GM23338 (cell line): ENCODE measurements around the gene VEZT. TPM values are rescaled to one million over a fixed set of nuclear protein-coding genes. Genes with fewer than 3 reads are reported as not detected.

Experiments
- ATAC-seq: fragments of 200-7000 bp; cut with Tn5 transposase; 3 replicates; pipeline ENCODE4 v1.9.1; 2020
- DNase-seq: peaks from one replicate; pipeline ENCODE4 v3.0.0-alpha.2; 2015; ENCODE audit warnings: low spot score
- H2AFZ ChIP-seq: fragments of 200-600 bp; sonication (generic); 2 replicates; pipeline ENCODE4 v1.8.0; 2016; ENCODE audit warnings: antibody characterized with exemption, mild to moderate bottlenecking, moderate library complexity
- H3F3A ChIP-seq: fragments of 200-600 bp; sonication (generic); replicated peaks from 2 replicates; pipeline ENCODE4 v1.8.0; 2017; ENCODE audit warnings: antibody characterized with exemption, mixed run types, low read depth
- H3K27ac ChIP-seq: fragments of 200-600 bp; sonication (generic); 2 replicates; pipeline ENCODE4 v1.6.1; 2016; ENCODE audit warnings: low read depth
- H3K27me3 ChIP-seq: fragments of 200-600 bp; sonication (generic); 2 replicates; pipeline ENCODE4 v1.8.0; 2016; ENCODE audit warnings: mild to moderate bottlenecking, mixed run types, moderate library complexity; ENCODE audit not compliant: insufficient read depth
- H3K36me3 ChIP-seq: fragments of 200-600 bp; sonication (generic); 2 replicates; pipeline ENCODE4 v1.8.0; 2016; ENCODE audit warnings: mild to moderate bottlenecking; ENCODE audit not compliant: insufficient read depth
- H3K4me1 ChIP-seq: fragments of 200-600 bp; sonication (generic); 2 replicates; pipeline ENCODE4 v1.8.0; 2016; ENCODE audit warnings: mild to moderate bottlenecking, moderate library complexity; ENCODE audit not compliant: insufficient read depth
- H3K4me2 ChIP-seq: fragments of 200-600 bp; sonication (generic); 2 replicates; pipeline ENCODE4 v1.7.1; 2017; ENCODE audit warnings: mixed run types
- H3K4me3 ChIP-seq: fragments of 200-600 bp; sonication (generic); 2 replicates; pipeline ENCODE4 v1.6.1; 2016; ENCODE audit warnings: mixed run types
- H3K79me2 ChIP-seq: fragments of 200-600 bp; sonication (generic); replicated peaks from 2 replicates; pipeline ENCODE4 v1.8.0; 2017; ENCODE audit warnings: mild to moderate bottlenecking; ENCODE audit not compliant: insufficient read depth
- H3K9me2 ChIP-seq: fragments of 200-600 bp; sonication (generic); 2 replicates; pipeline ENCODE4 v1.8.0; 2017; ENCODE audit not compliant: insufficient read depth
- H4K20me1 ChIP-seq: fragments of 200-600 bp; sonication (generic); replicated peaks from 2 replicates; pipeline ENCODE4 v1.8.0; 2017; ENCODE audit warnings: mild to moderate bottlenecking; ENCODE audit not compliant: insufficient read depth
- H3K27ac Mint-ChIP-seq: 2 replicates; pipeline ENCODE4 v1.8.0; 2020; ENCODE audit warnings: inconsistent platforms, mild to moderate bottlenecking, moderate library complexity, mixed read lengths
- H3K27me3 Mint-ChIP-seq: 3 replicates; pipeline ENCODE4 v1.8.0; 2022; ENCODE audit warnings: low read depth, mild to moderate bottlenecking, moderate library complexity, mixed read lengths, inconsistent platforms; ENCODE audit not compliant: insufficient read depth, poor library complexity
- H3K36me3 Mint-ChIP-seq: 3 replicates; pipeline ENCODE4 v1.8.0; 2021; ENCODE audit warnings: low read depth, mild to moderate bottlenecking, inconsistent platforms, moderate library complexity, mixed read lengths
- H3K4me1 Mint-ChIP-seq: 3 replicates; pipeline ENCODE4 v1.8.0; 2020; ENCODE audit warnings: mild to moderate bottlenecking, inconsistent platforms, mixed read lengths
- H3K4me3 Mint-ChIP-seq: 3 replicates; pipeline ENCODE4 v1.8.0; 2021; ENCODE audit warnings: moderate library complexity, mild to moderate bottlenecking, inconsistent platforms, mixed read lengths
- H3K9me3 Mint-ChIP-seq: 3 replicates; pipeline ENCODE4 v1.8.0; 2020; ENCODE audit warnings: moderate library complexity, mild to moderate bottlenecking, inconsistent platforms, mixed read lengths
- CREB1 ChIP-seq: fragments of 250-450 bp; sonication (Bioruptor Pico); IDR thresholded peaks from 2 replicates; pipeline ENCODE4 v1.5.0; 2020; ENCODE audit warnings: low read depth, mild to moderate bottlenecking, moderate library complexity
- EZH2 ChIP-seq: fragments of 200-600 bp; sonication (generic); IDR thresholded peaks from one replicate; pipeline ENCODE4 v1.8.0; 2017; ENCODE audit warnings: antibody characterized with exemption, mild to moderate bottlenecking, low read depth; ENCODE audit not compliant: unreplicated experiment
- EZH2phosphoT487 ChIP-seq: fragments of 200-600 bp; sonication (generic); IDR thresholded peaks from one replicate; pipeline ENCODE4 v1.8.1; 2018; ENCODE audit warnings: antibody characterized with exemption; ENCODE audit not compliant: unreplicated experiment
- JUNB ChIP-seq: IDR thresholded peaks from one replicate; pipeline ENCODE4 v1.6.1; 2016; ENCODE audit warnings: antibody characterized with exemption; ENCODE audit not compliant: unreplicated experiment
- NANOG ChIP-seq: IDR thresholded peaks from 2 replicates; pipeline ENCODE4 v1.6.1; 2016; ENCODE audit warnings: antibody characterized with exemption, borderline replicate concordance
- POLR2AphosphoS5 ChIP-seq: IDR thresholded peaks from 2 replicates; pipeline ENCODE4 v1.6.1; 2016; ENCODE audit warnings: antibody characterized with exemption, low read depth
- STAT1 ChIP-seq: IDR thresholded peaks from one replicate; pipeline ENCODE4 v1.6.1; 2016; ENCODE audit warnings: antibody characterized with exemption; ENCODE audit not compliant: unreplicated experiment
- ZNF114 ChIP-seq: fragments of 250-450 bp; sonication (Bioruptor Pico); IDR thresholded peaks from 2 replicates; pipeline ENCODE4 v1.5.0; 2020; ENCODE audit warnings: mild to moderate bottlenecking, moderate library complexity
- ZNF331 ChIP-seq: fragments of 250-450 bp; sonication (Bioruptor Pico); IDR thresholded peaks from 2 replicates; pipeline ENCODE4 v1.5.0; 2020; ENCODE audit warnings: low read depth, mild to moderate bottlenecking, moderate library complexity
- polyA plus RNA-seq: library from polyadenylated mRNA; unstranded; fragments of >200 nt; fragmentation: Nextera tagmentation; extraction: Ambion mirVana; gene quantifications from 2 replicates; pipeline ENCODE4 v1.2.1, GENCODE V29; 2016
- total RNA-seq: library from RNA; depleted of rRNA; stranded (reverse); fragments of >200 nt; shearing (Covaris generic); gene quantifications from 2 replicates; pipeline ENCODE4 v1.2.3, GENCODE V29; 2014
- TF ChIP-seq, protein P1 (sequence below): IDR thresholded peaks from one replicate; pipeline ENCODE4 v1.6.1; 2018; ENCODE audit warnings: antibody characterized with exemption; ENCODE audit not compliant: unreplicated experiment
- TF ChIP-seq, protein P2 (sequence below): IDR thresholded peaks from 2 replicates; pipeline ENCODE4 v1.6.1; 2016; ENCODE audit warnings: antibody characterized with exemption
- TF ChIP-seq, protein P3 (sequence below), 2 experiments: fragments of 200-600 bp in 1 of 2; sonication (generic) in 1 of 2; conservative IDR thresholded peaks; 2 replicates each; pipeline versions ENCODE4 v1.5.1 to v1.6.1; 2016 to 2017; ENCODE audit warnings: antibody characterized with exemption in 2 of 2, low read depth in 2 of 2, mild to moderate bottlenecking in 2 of 2, moderate library complexity in 1 of 2
- TF ChIP-seq, protein P4 (sequence below): fragments of 250-450 bp; sonication (Bioruptor Pico); IDR thresholded peaks from 2 replicates; pipeline ENCODE4 v1.5.0; 2020; ENCODE audit warnings: mild to moderate bottlenecking, moderate library complexity

The VEZT gene
- total and polyA plus RNA-seq, 2 experiments from 2014 or later = 34.2 to 51.5 TPM

DNA sequence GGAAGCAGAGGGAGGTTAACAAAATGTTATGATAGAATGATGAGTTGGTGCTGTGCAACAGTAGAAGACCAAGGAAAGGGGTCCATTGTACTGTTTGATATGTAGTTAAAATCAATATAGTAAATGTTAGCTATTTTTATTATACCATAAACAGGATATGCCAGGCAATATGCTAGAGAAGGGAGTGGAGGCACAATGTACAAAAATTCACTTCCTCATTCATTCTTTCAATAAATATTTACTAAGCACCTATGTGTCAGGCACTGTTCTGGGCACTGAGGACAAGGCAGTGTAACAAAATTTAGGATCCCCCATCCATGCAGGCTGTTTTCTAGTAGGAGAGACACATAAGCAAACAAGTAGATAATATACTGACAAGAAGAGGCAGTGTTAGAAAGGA is 25.3 kb upstream of the VEZT start:
- Histone ChIP-seq H3K79me2 (peaks cover 64% of the 10 kb centered on the region), H3F3A (no peaks in the 10 kb centered on the region), H3K36me3 (no peaks in the 10 kb centered on the region), H4K20me1 (no peaks in the 10 kb centered on the region), H3K4me3 (no peak overlapping the region), H2AFZ (no peak overlapping the region), H3K27ac (no peak overlapping the region), H3K27me3 (no peaks in the 10 kb centered on the region), H3K4me2 (no peak overlapping the region), H3K9me2 (no peaks in the 10 kb centered on the region), H3K4me1 (peaks cover 19% of the 10 kb centered on the region)
- Mint-ChIP-seq H3K36me3 (0 out of 3 replicates have a peak, but pooled peaks cover 2% of the 10 kb centered on the region), H3K9me3 (no peaks in the 10 kb centered on the region), H3K27ac (no peak overlapping the region), H3K4me1 (peaks cover 26% of the 10 kb centered on the region), H3K4me3 (no peak overlapping the region), H3K27me3 (no peaks in the 10 kb centered on the region)
- no peak for DNase-seq
- no peak for ATAC-seq
- TF ChIP-seq EZH2phosphoT487 (no peak), CREB1 (no peak), STAT1 (no peak), POLR2AphosphoS5 (no peak), JUNB (no peak), NANOG (no peak), ZNF331 (CRISPR knock-in tag) (no peak), ZNF114 (no peak), EZH2 (no peak)
- TF ChIP-seq, protein P1, sequence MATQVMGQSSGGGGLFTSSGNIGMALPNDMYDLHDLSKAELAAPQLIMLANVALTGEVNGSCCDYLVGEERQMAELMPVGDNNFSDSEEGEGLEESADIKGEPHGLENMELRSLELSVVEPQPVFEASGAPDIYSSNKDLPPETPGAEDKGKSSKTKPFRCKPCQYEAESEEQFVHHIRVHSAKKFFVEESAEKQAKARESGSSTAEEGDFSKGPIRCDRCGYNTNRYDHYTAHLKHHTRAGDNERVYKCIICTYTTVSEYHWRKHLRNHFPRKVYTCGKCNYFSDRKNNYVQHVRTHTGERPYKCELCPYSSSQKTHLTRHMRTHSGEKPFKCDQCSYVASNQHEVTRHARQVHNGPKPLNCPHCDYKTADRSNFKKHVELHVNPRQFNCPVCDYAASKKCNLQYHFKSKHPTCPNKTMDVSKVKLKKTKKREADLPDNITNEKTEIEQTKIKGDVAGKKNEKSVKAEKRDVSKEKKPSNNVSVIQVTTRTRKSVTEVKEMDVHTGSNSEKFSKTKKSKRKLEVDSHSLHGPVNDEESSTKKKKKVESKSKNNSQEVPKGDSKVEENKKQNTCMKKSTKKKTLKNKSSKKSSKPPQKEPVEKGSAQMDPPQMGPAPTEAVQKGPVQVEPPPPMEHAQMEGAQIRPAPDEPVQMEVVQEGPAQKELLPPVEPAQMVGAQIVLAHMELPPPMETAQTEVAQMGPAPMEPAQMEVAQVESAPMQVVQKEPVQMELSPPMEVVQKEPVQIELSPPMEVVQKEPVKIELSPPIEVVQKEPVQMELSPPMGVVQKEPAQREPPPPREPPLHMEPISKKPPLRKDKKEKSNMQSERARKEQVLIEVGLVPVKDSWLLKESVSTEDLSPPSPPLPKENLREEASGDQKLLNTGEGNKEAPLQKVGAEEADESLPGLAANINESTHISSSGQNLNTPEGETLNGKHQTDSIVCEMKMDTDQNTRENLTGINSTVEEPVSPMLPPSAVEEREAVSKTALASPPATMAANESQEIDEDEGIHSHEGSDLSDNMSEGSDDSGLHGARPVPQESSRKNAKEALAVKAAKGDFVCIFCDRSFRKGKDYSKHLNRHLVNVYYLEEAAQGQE = no peak
- TF ChIP-seq, protein P2, sequence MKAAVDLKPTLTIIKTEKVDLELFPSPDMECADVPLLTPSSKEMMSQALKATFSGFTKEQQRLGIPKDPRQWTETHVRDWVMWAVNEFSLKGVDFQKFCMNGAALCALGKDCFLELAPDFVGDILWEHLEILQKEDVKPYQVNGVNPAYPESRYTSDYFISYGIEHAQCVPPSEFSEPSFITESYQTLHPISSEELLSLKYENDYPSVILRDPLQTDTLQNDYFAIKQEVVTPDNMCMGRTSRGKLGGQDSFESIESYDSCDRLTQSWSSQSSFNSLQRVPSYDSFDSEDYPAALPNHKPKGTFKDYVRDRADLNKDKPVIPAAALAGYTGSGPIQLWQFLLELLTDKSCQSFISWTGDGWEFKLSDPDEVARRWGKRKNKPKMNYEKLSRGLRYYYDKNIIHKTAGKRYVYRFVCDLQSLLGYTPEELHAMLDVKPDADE = no peak
- TF ChIP-seq, protein P3, sequence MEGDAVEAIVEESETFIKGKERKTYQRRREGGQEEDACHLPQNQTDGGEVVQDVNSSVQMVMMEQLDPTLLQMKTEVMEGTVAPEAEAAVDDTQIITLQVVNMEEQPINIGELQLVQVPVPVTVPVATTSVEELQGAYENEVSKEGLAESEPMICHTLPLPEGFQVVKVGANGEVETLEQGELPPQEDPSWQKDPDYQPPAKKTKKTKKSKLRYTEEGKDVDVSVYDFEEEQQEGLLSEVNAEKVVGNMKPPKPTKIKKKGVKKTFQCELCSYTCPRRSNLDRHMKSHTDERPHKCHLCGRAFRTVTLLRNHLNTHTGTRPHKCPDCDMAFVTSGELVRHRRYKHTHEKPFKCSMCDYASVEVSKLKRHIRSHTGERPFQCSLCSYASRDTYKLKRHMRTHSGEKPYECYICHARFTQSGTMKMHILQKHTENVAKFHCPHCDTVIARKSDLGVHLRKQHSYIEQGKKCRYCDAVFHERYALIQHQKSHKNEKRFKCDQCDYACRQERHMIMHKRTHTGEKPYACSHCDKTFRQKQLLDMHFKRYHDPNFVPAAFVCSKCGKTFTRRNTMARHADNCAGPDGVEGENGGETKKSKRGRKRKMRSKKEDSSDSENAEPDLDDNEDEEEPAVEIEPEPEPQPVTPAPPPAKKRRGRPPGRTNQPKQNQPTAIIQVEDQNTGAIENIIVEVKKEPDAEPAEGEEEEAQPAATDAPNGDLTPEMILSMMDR (conservative IDR thresholded peaks at IDR 0.05; ENCODE audit: low read depth in 2 of 2) = no peak
- TF ChIP-seq, protein P4, sequence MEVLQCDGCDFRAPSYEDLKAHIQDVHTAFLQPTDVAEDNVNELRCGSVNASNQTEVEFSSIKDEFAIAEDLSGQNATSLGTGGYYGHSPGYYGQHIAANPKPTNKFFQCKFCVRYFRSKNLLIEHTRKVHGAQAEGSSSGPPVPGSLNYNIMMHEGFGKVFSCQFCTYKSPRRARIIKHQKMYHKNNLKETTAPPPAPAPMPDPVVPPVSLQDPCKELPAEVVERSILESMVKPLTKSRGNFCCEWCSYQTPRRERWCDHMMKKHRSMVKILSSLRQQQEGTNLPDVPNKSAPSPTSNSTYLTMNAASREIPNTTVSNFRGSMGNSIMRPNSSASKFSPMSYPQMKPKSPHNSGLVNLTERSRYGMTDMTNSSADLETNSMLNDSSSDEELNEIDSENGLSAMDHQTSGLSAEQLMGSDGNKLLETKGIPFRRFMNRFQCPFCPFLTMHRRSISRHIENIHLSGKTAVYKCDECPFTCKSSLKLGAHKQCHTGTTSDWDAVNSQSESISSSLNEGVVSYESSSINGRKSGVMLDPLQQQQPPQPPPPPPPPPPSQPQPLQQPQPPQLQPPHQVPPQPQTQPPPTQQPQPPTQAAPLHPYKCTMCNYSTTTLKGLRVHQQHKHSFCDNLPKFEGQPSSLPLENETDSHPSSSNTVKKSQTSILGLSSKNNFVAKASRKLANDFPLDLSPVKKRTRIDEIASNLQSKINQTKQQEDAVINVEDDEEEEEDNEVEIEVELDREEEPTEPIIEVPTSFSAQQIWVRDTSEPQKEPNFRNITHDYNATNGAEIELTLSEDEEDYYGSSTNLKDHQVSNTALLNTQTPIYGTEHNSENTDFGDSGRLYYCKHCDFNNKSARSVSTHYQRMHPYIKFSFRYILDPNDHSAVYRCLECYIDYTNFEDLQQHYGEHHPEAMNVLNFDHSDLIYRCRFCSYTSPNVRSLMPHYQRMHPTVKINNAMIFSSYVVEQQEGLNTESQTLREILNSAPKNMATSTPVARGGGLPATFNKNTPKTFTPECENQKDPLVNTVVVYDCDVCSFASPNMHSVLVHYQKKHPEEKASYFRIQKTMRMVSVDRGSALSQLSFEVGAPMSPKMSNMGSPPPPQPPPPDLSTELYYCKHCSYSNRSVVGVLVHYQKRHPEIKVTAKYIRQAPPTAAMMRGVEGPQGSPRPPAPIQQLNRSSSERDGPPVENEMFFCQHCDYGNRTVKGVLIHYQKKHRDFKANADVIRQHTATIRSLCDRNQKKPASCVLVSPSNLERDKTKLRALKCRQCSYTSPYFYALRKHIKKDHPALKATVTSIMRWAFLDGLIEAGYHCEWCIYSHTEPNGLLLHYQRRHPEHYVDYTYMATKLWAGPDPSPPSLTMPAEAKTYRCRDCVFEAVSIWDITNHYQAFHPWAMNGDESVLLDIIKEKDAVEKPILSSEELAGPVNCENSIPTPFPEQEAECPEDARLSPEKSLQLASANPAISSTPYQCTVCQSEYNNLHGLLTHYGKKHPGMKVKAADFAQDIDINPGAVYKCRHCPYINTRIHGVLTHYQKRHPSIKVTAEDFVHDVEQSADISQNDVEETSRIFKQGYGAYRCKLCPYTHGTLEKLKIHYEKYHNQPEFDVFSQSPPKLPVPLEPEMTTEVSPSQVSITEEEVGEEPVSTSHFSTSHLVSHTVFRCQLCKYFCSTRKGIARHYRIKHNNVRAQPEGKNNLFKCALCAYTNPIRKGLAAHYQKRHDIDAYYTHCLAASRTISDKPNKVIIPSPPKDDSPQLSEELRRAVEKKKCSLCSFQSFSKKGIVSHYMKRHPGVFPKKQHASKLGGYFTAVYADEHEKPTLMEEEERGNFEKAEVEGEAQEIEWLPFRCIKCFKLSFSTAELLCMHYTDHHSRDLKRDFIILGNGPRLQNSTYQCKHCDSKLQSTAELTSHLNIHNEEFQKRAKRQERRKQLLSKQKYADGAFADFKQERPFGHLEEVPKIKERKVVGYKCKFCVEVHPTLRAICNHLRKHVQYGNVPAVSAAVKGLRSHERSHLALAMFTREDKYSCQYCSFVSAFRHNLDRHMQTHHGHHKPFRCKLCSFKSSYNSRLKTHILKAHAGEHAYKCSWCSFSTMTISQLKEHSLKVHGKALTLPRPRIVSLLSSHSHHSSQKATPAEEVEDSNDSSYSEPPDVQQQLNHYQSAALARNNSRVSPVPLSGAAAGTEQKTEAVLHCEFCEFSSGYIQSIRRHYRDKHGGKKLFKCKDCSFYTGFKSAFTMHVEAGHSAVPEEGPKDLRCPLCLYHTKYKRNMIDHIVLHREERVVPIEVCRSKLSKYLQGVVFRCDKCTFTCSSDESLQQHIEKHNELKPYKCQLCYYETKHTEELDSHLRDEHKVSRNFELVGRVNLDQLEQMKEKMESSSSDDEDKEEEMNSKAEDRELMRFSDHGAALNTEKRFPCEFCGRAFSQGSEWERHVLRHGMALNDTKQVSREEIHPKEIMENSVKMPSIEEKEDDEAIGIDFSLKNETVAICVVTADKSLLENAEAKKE (CRISPR knock-in tag) = no peak
